DMS153 (cell line): ENCODE results near the gene GLIPR1L2.
"Not testable (repeated sequence)": the region's sequence is repeated elsewhere in the genome, so short reads cannot be mapped to it uniquely, and the experiment has no call there.

Experiments used
- DNase-seq: peaks from one replicate; lab custom pipeline; 2025; lab: John Stamatoyannopoulos, UW

Gene GLIPR1L2

GRCh38 chr12:75437564-75437963 is 46.7 kb downstream of the GLIPR1L2 start:
- DNase-seq, result no peak

- DNase-seq, result no peak
Measured at GRCh38 chr12:75438059-75438754, 47.3 kb downstream of the GLIPR1L2 start.

GRCh38 chr12:75439048-75439447 is 48.2 kb downstream of the GLIPR1L2 start:
- no peak for DNase-seq

GRCh38 chr12:75439930-75440329 is 49.0 kb downstream of the GLIPR1L2 start:
- no peak for DNase-seq

- DNase-seq, result not testable (repeated sequence)
Measured at GRCh38 chr12:75441687-75442449, 51.0 kb downstream of the GLIPR1L2 start.

GRCh38 chr12:75442454-75442853 is 51.6 kb downstream of the GLIPR1L2 start:
- DNase-seq, result not testable (repeated sequence)

GRCh38 chr12:75443709-75444108 is 52.8 kb downstream of the GLIPR1L2 start:
- DNase-seq, result no peak

- DNase-seq, result no peak
Measured at GRCh38 chr12:75444429-75445136, 53.7 kb downstream of the GLIPR1L2 start.

GRCh38 chr12:75445137-75445507 is 54.2 kb downstream of the GLIPR1L2 start:
- not testable (repeated sequence) for DNase-seq

GRCh38 chr12:75446857-75447256 is 56.0 kb downstream of the GLIPR1L2 start:
- no peak for DNase-seq

- DNase-seq, result no peak
Measured at GRCh38 chr12:75447691-75448393, 57.0 kb downstream of the GLIPR1L2 start.

- DNase-seq, result no peak
Measured at GRCh38 chr12:75452675-75453330, 61.9 kb downstream of the GLIPR1L2 start.

GRCh38 chr12:75455839-75456238 is 65.0 kb downstream of the GLIPR1L2 start:
- no peak for DNase-seq

- no peak for DNase-seq
Measured at GRCh38 chr12:75457191-75457590, 66.3 kb downstream of the GLIPR1L2 start.

GRCh38 chr12:75457866-75458265 is 67.0 kb downstream of the GLIPR1L2 start:
- not testable (repeated sequence) for DNase-seq

GRCh38 chr12:75459755-75460154 is 68.9 kb downstream of the GLIPR1L2 start:
- no peak for DNase-seq

- DNase-seq, result no peak
Measured at GRCh38 chr12:75460204-75460603, 69.3 kb downstream of the GLIPR1L2 start.

GRCh38 chr12:75471902-75472890 is 81.3 kb downstream of the GLIPR1L2 start:
- no peak for DNase-seq

- no peak for DNase-seq
Measured at GRCh38 chr12:75474116-75474515, 83.2 kb downstream of the GLIPR1L2 start.

- no peak for DNase-seq
Measured at GRCh38 chr12:75476071-75476470, 85.2 kb downstream of the GLIPR1L2 start.
